Spinal cord (tissue), 10 donors: ENCODE data around the gene KCNQ5. TPM values are rescaled to one million over a fixed set of nuclear protein-coding genes. Genes with fewer than 3 reads are reported as not detected.

Source experiments
- DNase-seq, 6 donors: peaks; one replicate each; pipeline versions ENCODE4 v3.0.0 to v3.0.0-alpha.2; 2013 to 2015; ENCODE audit warnings: low spot score in 6 of 6, low read depth in 4 of 6
- H3K27ac ChIP-seq: one replicate; pipeline ENCODE4 v1.5.1; 2013; ENCODE audit warnings: low read depth, low read length, control low read depth
- H3K27me3 ChIP-seq: one replicate; pipeline ENCODE4 v1.6.1; 2013; ENCODE audit warnings: low read length; ENCODE audit not compliant: control insufficient read depth, insufficient read depth
- H3K36me3 ChIP-seq: one replicate; pipeline ENCODE4 v1.6.1; 2013; ENCODE audit warnings: low read length; ENCODE audit not compliant: control insufficient read depth, insufficient read depth
- H3K4me1 ChIP-seq: one replicate; pipeline ENCODE4 v1.6.1; 2013; ENCODE audit warnings: low read length; ENCODE audit not compliant: control insufficient read depth, insufficient read depth
- H3K4me3 ChIP-seq: one replicate; pipeline ENCODE4 v1.5.1; 2013; ENCODE audit warnings: low read depth, low read length, control low read depth
- H3K9me3 ChIP-seq: one replicate; pipeline ENCODE4 v1.6.1; 2013; ENCODE audit warnings: low read length; ENCODE audit not compliant: control insufficient read depth, insufficient read depth
- WGBS: methylation state at CpG from one replicate; pipeline ENCODE4 v1.1.5; 2013; ENCODE audit warnings: missing lambda C conversion rate; ENCODE audit not compliant: insufficient coverage; 5-methylcytosine and 5-hydroxymethylcytosine counted together
- polyA plus RNA-seq, 2 donors: library from polyadenylated mRNA; unstranded; fragments of 120-200 nt; gene quantifications; one replicate each; pipeline ENCODE4 v1.2.1, GENCODE V29; 2013; ENCODE audit not compliant: insufficient read length in 2 of 2
- total RNA-seq, 2 donors: library from RNA; depleted of rRNA in 1 of 2; stranded (reverse); fragments of 120-200 nt in 1 of 2; fragments of >200 nt in 1 of 2; gene quantifications; one replicate each; pipeline versions ENCODE4 v1.2.3 to v1.2.4, GENCODE V29; 2013 to 2014
- donor health status: healthy.

Gene KCNQ5
- total and polyA plus RNA-seq, 4 donors = 2.4 to 9.2 (median 6.5) TPM

- H3K4me3 ChIP-seq = no peak overlapping the region
- H3K4me1 ChIP-seq = no peaks in the 10 kb centered on the region
- H3K27ac ChIP-seq = no peak overlapping the region
Observed at GRCh38 chr6:73076211-73076954, 454.5 kb downstream of the KCNQ5 start.

GRCh38 chr6:73078333-73078862, 456.5 kb downstream of the KCNQ5 start:
- H3K4me1 ChIP-seq = no peaks in the 10 kb centered on the region
- DNase-seq = no peak
- no peaks in the 10 kb centered on the region for H3K36me3 ChIP-seq
- H3K27me3 ChIP-seq = no peaks in the 10 kb centered on the region
- no peak overlapping the region for H3K27ac ChIP-seq
- H3K9me3 ChIP-seq = no peaks in the 10 kb centered on the region
- WGBS = no CpG with 5 or more reads among the region's 1 CpG
- H3K4me3 ChIP-seq = no peak overlapping the region

More at GRCh38 chr6:73076211-73076954, 454.5 kb downstream of the KCNQ5 start:
- H3K27me3 ChIP-seq = no peaks in the 10 kb centered on the region
- no peaks in the 10 kb centered on the region for H3K36me3 ChIP-seq
- DNase-seq = no peak
- H3K9me3 ChIP-seq = no peaks in the 10 kb centered on the region

- Histone ChIP-seq H3K4me3 (no peak overlapping the region), H3K27ac (no peak overlapping the region), H3K27me3 (no peaks in the 10 kb centered on the region), H3K4me1 (no peaks in the 10 kb centered on the region), H3K9me3 (no peaks in the 10 kb centered on the region), H3K36me3 (no peaks in the 10 kb centered on the region)
- DNase-seq = no peak
- 92% methylated on average over 2 of the region's 5 CpGs for WGBS
Observed at GRCh38 chr6:73078908-73079610, 457.2 kb downstream of the KCNQ5 start.

GRCh38 chr6:73079611-73079955, 457.7 kb downstream of the KCNQ5 start:
- H3K4me1 ChIP-seq = no peaks in the 10 kb centered on the region
- WGBS = no CpG with 5 or more reads among the region's 3 CpGs
- no peak overlapping the region for H3K27ac ChIP-seq
- no peaks in the 10 kb centered on the region for H3K36me3 ChIP-seq
- no peaks in the 10 kb centered on the region for H3K9me3 ChIP-seq
- no peaks in the 10 kb centered on the region for H3K27me3 ChIP-seq
- H3K4me3 ChIP-seq = no peak overlapping the region
- DNase-seq = no peak

- Histone ChIP-seq H3K36me3 (no peaks in the 10 kb centered on the region), H3K9me3 (no peaks in the 10 kb centered on the region), H3K4me3 (no peak overlapping the region), H3K27me3 (no peaks in the 10 kb centered on the region), H3K27ac (no peak overlapping the region), H3K4me1 (no peaks in the 10 kb centered on the region)
- no CpG with 5 or more reads among the region's 3 CpGs for WGBS
- DNase-seq = no peak
Observed at GRCh38 chr6:73079978-73080377, 458.1 kb downstream of the KCNQ5 start.

- H3K9me3 ChIP-seq = no peaks in the 10 kb centered on the region
- no peak for DNase-seq
- no peaks in the 10 kb centered on the region for H3K4me1 ChIP-seq
- H3K4me3 ChIP-seq = no peak overlapping the region
- WGBS = 83% methylated on average over 1 of the region's 2 CpGs
- H3K36me3 ChIP-seq = no peaks in the 10 kb centered on the region
- H3K27me3 ChIP-seq = no peaks in the 10 kb centered on the region
- H3K27ac ChIP-seq = no peak overlapping the region
Observed at GRCh38 chr6:73081955-73082354, 460.1 kb downstream of the KCNQ5 start.

- 90% methylated on average over 2 of the region's 3 CpGs for WGBS
- no peak for DNase-seq
- no peaks in the 10 kb centered on the region for H3K27me3 ChIP-seq
- no peaks in the 10 kb centered on the region for H3K4me1 ChIP-seq
- no peak overlapping the region for H3K4me3 ChIP-seq
- no peak overlapping the region for H3K27ac ChIP-seq
- H3K9me3 ChIP-seq = no peaks in the 10 kb centered on the region
- no peaks in the 10 kb centered on the region for H3K36me3 ChIP-seq
Observed at GRCh38 chr6:73083886-73084285, 462.0 kb downstream of the KCNQ5 start.

- H3K4me1 ChIP-seq = no peaks in the 10 kb centered on the region
- DNase-seq = peak in 4 of 6 donors; percentile 20 to 56 (median 28)
- H3K27me3 ChIP-seq = no peaks in the 10 kb centered on the region
- H3K36me3 ChIP-seq = no peaks in the 10 kb centered on the region
- no peak overlapping the region for H3K4me3 ChIP-seq
- 20% methylated on average over 1 of the region's 4 CpGs for WGBS
- no peaks in the 10 kb centered on the region for H3K9me3 ChIP-seq
- H3K27ac ChIP-seq = peak overlapping the region; percentile 19
Observed at GRCh38 chr6:73085443-73085871, 463.6 kb downstream of the KCNQ5 start.

GRCh38 chr6:73086726-73087125, 464.9 kb downstream of the KCNQ5 start:
- no peaks in the 10 kb centered on the region for H3K4me1 ChIP-seq
- H3K4me3 ChIP-seq = no peak overlapping the region
- no peak for DNase-seq
- H3K36me3 ChIP-seq = no peaks in the 10 kb centered on the region
- H3K27ac ChIP-seq = no peak overlapping the region
- no peaks in the 10 kb centered on the region for H3K27me3 ChIP-seq
- no peaks in the 10 kb centered on the region for H3K9me3 ChIP-seq
- 100% methylated on average over 2 of the region's 2 CpGs for WGBS
